Measurements from ENCODE around the gene DAPK1.

- TF ChIP-seq, protein P1, sequence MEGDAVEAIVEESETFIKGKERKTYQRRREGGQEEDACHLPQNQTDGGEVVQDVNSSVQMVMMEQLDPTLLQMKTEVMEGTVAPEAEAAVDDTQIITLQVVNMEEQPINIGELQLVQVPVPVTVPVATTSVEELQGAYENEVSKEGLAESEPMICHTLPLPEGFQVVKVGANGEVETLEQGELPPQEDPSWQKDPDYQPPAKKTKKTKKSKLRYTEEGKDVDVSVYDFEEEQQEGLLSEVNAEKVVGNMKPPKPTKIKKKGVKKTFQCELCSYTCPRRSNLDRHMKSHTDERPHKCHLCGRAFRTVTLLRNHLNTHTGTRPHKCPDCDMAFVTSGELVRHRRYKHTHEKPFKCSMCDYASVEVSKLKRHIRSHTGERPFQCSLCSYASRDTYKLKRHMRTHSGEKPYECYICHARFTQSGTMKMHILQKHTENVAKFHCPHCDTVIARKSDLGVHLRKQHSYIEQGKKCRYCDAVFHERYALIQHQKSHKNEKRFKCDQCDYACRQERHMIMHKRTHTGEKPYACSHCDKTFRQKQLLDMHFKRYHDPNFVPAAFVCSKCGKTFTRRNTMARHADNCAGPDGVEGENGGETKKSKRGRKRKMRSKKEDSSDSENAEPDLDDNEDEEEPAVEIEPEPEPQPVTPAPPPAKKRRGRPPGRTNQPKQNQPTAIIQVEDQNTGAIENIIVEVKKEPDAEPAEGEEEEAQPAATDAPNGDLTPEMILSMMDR (IDR thresholded peaks at IDR 0.05) = no peak
- no peak for TF ChIP-seq REST (IDR thresholded peaks at IDR 0.05)
- no peak for TF ChIP-seq ESRRA (IDR thresholded peaks at IDR 0.05; ENCODE audit: borderline replicate concordance, low read length)
- TF ChIP-seq POLR2A (IDR thresholded peaks at IDR 0.05; ENCODE audit: low read length) = no peak
- no peak for TF ChIP-seq EP300 (IDR thresholded peaks at IDR 0.05)
- TF ChIP-seq SMC3 (IDR thresholded peaks at IDR 0.05) = no peak
- TF ChIP-seq, protein P2, sequence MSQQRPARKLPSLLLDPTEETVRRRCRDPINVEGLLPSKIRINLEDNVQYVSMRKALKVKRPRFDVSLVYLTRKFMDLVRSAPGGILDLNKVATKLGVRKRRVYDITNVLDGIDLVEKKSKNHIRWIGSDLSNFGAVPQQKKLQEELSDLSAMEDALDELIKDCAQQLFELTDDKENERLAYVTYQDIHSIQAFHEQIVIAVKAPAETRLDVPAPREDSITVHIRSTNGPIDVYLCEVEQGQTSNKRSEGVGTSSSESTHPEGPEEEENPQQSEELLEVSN (IDR thresholded peaks at IDR 0.05; ENCODE audit: borderline replicate concordance, low read depth) = no peak
- no peak for TF ChIP-seq GATA3 (IDR thresholded peaks at IDR 0.05; ENCODE audit: borderline replicate concordance)
- TF ChIP-seq CHD2 (IDR thresholded peaks at IDR 0.05; ENCODE audit: low read length, partially characterized antibody) = no peak
- TF ChIP-seq MAX (IDR thresholded peaks at IDR 0.05) = no peak
- no peak for TF ChIP-seq KDM5A (IDR thresholded peaks at IDR 0.05)
- no peak for TF ChIP-seq RFX5 (IDR thresholded peaks at IDR 0.05)
- no peak for TF ChIP-seq CHD4 (IDR thresholded peaks at IDR 0.05; ENCODE audit: borderline replicate concordance)
- TF ChIP-seq HDAC2 (IDR thresholded peaks at IDR 0.05) = no peak
Observed at GRCh38 chr9:87642330-87643106, 144.9 kb downstream of the DAPK1 start.

Measured in A549 (cell line).